Keratinocyte (primary cell): Measurements from ENCODE around the gene REN.

Source experiments
- CTCF ChIP-seq, 3 experiments: IDR thresholded peaks in 1 of 3; conservative IDR thresholded peaks in 1 of 3; optimal IDR thresholded peaks in 1 of 3; 2 replicates in 2 of 3; 3 replicates in 1 of 3; pipeline versions ENCODE3 to v1.5.1; 2011; ENCODE audit warnings: low read length in 3 of 3, mild to moderate bottlenecking in 3 of 3, moderate library complexity in 2 of 3, control low read depth in 1 of 3, inconsistent platforms in 1 of 3; ENCODE audit not compliant: insufficient read depth in 2 of 3; ENCODE audit errors: extremely low read depth in 1 of 3
- EZH2 ChIP-seq: IDR thresholded peaks from one replicate; pipeline ENCODE4 v1.6.1; 2012; ENCODE audit warnings: inconsistent platforms, mild to moderate bottlenecking, low read length, moderate library complexity

GRCh38 chr1:204126956-204127355 is 39.2 kb downstream of the REN start:
- TF ChIP-seq CTCF (optimal IDR thresholded peaks at IDR 0.05 in 1 of 3, IDR thresholded peaks at IDR 0.05 in 1 of 3, conservative IDR thresholded peaks at IDR 0.05 in 1 of 3; ENCODE audit: extremely low read depth in 1 of 3, insufficient read depth in 2 of 3, low read length in 3 of 3) (no peak), EZH2 (no peak)
